HEK293 (cell line): ENCODE measurements around the gene PMAIP1.

ENCODE experiments used
- CTCF ChIA-PET: fragments of 350-600 bp; formaldehyde crosslinking; extraction: SDS; loops from one replicate; lab custom pipeline; 2021; ENCODE audit warnings: antibody characterized with exemption; lab: Yijun Ruan, JAX
- POLR2A ChIA-PET: fragments of 300-600 bp; formaldehyde crosslinking; extraction: SDS; loops from one replicate; lab custom pipeline; 2020; ENCODE audit warnings: antibody characterized with exemption, inconsistent platforms; lab: Yijun Ruan, JAX
- H3K27ac ChIP-seq: fragments of 200-500 bp; sonication (Bioruptor generic); 2 replicates; pipeline ENCODE4 v1.5.1; 2014; ENCODE audit warnings: low read depth, low read length, control low read depth, inconsistent platforms; ENCODE audit errors: extremely low read depth
- H3K36me3 ChIP-seq, 2 experiments: fragments of 200-500 bp in 1 of 2; sonication (Bioruptor generic) in 1 of 2; 1 replicate in 1 of 2; 2 replicates in 1 of 2; pipeline ENCODE4 v1.5.1; 2014 to 2017; ENCODE audit warnings: inconsistent platforms in 2 of 2, low read length in 2 of 2; ENCODE audit not compliant: control insufficient read depth in 2 of 2, insufficient read depth in 1 of 2
- H3K4me1 ChIP-seq: fragments of 200-500 bp; sonication (Bioruptor generic); 2 replicates; pipeline ENCODE4 v1.5.1; 2014; ENCODE audit warnings: mild to moderate bottlenecking, low read length, inconsistent platforms; ENCODE audit not compliant: control insufficient read depth, insufficient read depth
- H3K4me3 ChIP-seq: 2 replicates; pipeline ENCODE4 v1.5.1; 2011; ENCODE audit warnings: low read depth, mild to moderate bottlenecking, control low read depth, low read length, moderate library complexity
- H3K9me3 ChIP-seq: fragments of 200-500 bp; sonication (Bioruptor generic); 2 replicates; pipeline ENCODE4 v1.5.1; 2014; ENCODE audit warnings: low read depth, low read length, inconsistent platforms; ENCODE audit not compliant: control insufficient read depth, insufficient read depth
- FEZF1 ChIP-seq: fragments of 450-650 bp; formaldehyde crosslinking; IDR thresholded peaks from 2 replicates; pipeline ENCODE4 v1.5.1; 2016; ENCODE audit warnings: missing biosample characterization, missing genetic modification characterization
- HOXC10 ChIP-seq: sonication (generic); formaldehyde crosslinking; IDR thresholded peaks from 2 replicates; pipeline ENCODE4 v1.8.1; 2023; ENCODE audit warnings: mild to moderate bottlenecking, missing genetic modification reagents
- OVOL3 ChIP-seq: fragments of 450-650 bp; formaldehyde crosslinking; IDR thresholded peaks from 2 replicates; pipeline ENCODE4 v1.5.1; 2016; ENCODE audit warnings: missing biosample characterization, missing genetic modification characterization
- SETDB1 ChIP-seq: IDR thresholded peaks from one replicate; pipeline ENCODE4 v1.6.1; 2017; ENCODE audit warnings: mild to moderate bottlenecking, low read length, moderate library complexity, mixed read lengths; ENCODE audit not compliant: insufficient read length
- SP3 ChIP-seq: fragments of 450-650 bp; formaldehyde crosslinking; IDR thresholded peaks from 2 replicates; pipeline ENCODE4 v1.5.1; 2016; ENCODE audit warnings: missing biosample characterization, missing genetic modification characterization
- SP7 ChIP-seq: fragments of 450-650 bp; formaldehyde crosslinking; IDR thresholded peaks from 2 replicates; pipeline ENCODE4 v1.5.1; 2016; ENCODE audit warnings: missing biosample characterization, missing genetic modification characterization
- WT1 ChIP-seq: fragments of 450-650 bp; formaldehyde crosslinking; IDR thresholded peaks from 2 replicates; pipeline ENCODE4 v1.5.1; 2016; ENCODE audit warnings: missing biosample characterization, missing genetic modification characterization
- YY1 ChIP-seq: fragments of 450-650 bp; formaldehyde crosslinking; IDR thresholded peaks from 2 replicates; pipeline ENCODE4 v1.5.1; 2018; ENCODE audit warnings: missing biosample characterization, missing genetic modification characterization
- ZBTB10 ChIP-seq: fragments of 450-650 bp; formaldehyde crosslinking; IDR thresholded peaks from 2 replicates; pipeline ENCODE4 v1.5.1; 2016; ENCODE audit warnings: missing biosample characterization, missing genetic modification characterization
- ZBTB17 ChIP-seq: fragments of 450-650 bp; formaldehyde crosslinking; IDR thresholded peaks from 2 replicates; pipeline ENCODE4 v1.5.1; 2016; ENCODE audit warnings: missing biosample characterization, missing genetic modification characterization
- ZFP37 ChIP-seq: fragments of 450-650 bp; formaldehyde crosslinking; IDR thresholded peaks from 2 replicates; pipeline ENCODE4 v1.5.1; 2016; ENCODE audit warnings: missing biosample characterization, missing genetic modification characterization
- ZNF24 ChIP-seq: fragments of 450-650 bp; formaldehyde crosslinking; IDR thresholded peaks from 2 replicates; pipeline ENCODE4 v1.5.1; 2016; ENCODE audit warnings: missing biosample characterization, missing genetic modification characterization
- ZNF362 ChIP-seq: fragments of 450-650 bp; formaldehyde crosslinking; IDR thresholded peaks from 2 replicates; pipeline ENCODE4 v1.5.1; 2016; ENCODE audit warnings: missing biosample characterization, missing genetic modification characterization
- ZNF404 ChIP-seq: fragments of 450-650 bp; formaldehyde crosslinking; IDR thresholded peaks from 2 replicates; pipeline ENCODE4 v1.5.1; 2017; ENCODE audit warnings: missing biosample characterization, missing genetic modification characterization
- ZNF426 ChIP-seq: fragments of 450-650 bp; formaldehyde crosslinking; IDR thresholded peaks from 2 replicates; pipeline ENCODE4 v1.5.1; 2017; ENCODE audit warnings: missing biosample characterization, missing genetic modification characterization, mild to moderate bottlenecking, inconsistent platforms, moderate library complexity
- ZNF449 ChIP-seq: fragments of 450-650 bp; formaldehyde crosslinking; IDR thresholded peaks from 2 replicates; pipeline ENCODE4 v1.5.1; 2017; ENCODE audit warnings: missing biosample characterization, mild to moderate bottlenecking, missing genetic modification characterization, moderate library complexity
- ZNF473 ChIP-seq: fragments of 450-650 bp; formaldehyde crosslinking; IDR thresholded peaks from 2 replicates; pipeline ENCODE4 v1.5.1; 2017; ENCODE audit warnings: missing biosample characterization, missing genetic modification characterization
- ZNF548 ChIP-seq: fragments of 450-650 bp; formaldehyde crosslinking; IDR thresholded peaks from 2 replicates; pipeline ENCODE4 v1.5.1; 2016; ENCODE audit warnings: missing biosample characterization, missing genetic modification characterization
- ZNF560 ChIP-seq: fragments of 450-650 bp; formaldehyde crosslinking; IDR thresholded peaks from 2 replicates; pipeline ENCODE4 v1.5.1; 2017; ENCODE audit warnings: missing biosample characterization, missing genetic modification characterization, borderline replicate concordance
- ZNF571 ChIP-seq: fragments of 450-650 bp; formaldehyde crosslinking; IDR thresholded peaks from 2 replicates; pipeline ENCODE4 v1.5.0; 2017; ENCODE audit warnings: missing biosample characterization, missing genetic modification characterization
- ZNF580 ChIP-seq: fragments of 450-650 bp; formaldehyde crosslinking; IDR thresholded peaks from 2 replicates; pipeline ENCODE4 v1.5.1; 2016; ENCODE audit warnings: missing biosample characterization, missing genetic modification characterization
- ZNF610 ChIP-seq: fragments of 450-650 bp; formaldehyde crosslinking; IDR thresholded peaks from 2 replicates; pipeline ENCODE4 v1.5.1; 2016; ENCODE audit warnings: missing biosample characterization, missing genetic modification characterization, borderline replicate concordance
- ZNF660 ChIP-seq: fragments of 450-650 bp; IDR thresholded peaks from 2 replicates; pipeline ENCODE4 v1.5.1; 2018; ENCODE audit warnings: missing biosample characterization, mild to moderate bottlenecking, missing genetic modification characterization
- ZNF776 ChIP-seq: fragments of 450-650 bp; formaldehyde crosslinking; IDR thresholded peaks from 2 replicates; pipeline ENCODE4 v1.5.0; 2017; ENCODE audit warnings: missing biosample characterization, missing genetic modification characterization, borderline replicate concordance
- ZNF837 ChIP-seq: fragments of 450-650 bp; formaldehyde crosslinking; IDR thresholded peaks from 2 replicates; pipeline ENCODE4 v1.5.1; 2016; ENCODE audit warnings: missing biosample characterization, missing genetic modification characterization
- ZXDB ChIP-seq: fragments of 450-650 bp; formaldehyde crosslinking; IDR thresholded peaks from 2 replicates; pipeline ENCODE4 v1.5.1; 2016; ENCODE audit warnings: missing biosample characterization, missing genetic modification characterization
- TF ChIP-seq, protein P1 (sequence below): fragments of 450-650 bp; formaldehyde crosslinking; IDR thresholded peaks from 2 replicates; pipeline ENCODE4 v1.5.1; 2016; ENCODE audit warnings: missing biosample characterization, missing genetic modification characterization
- TF ChIP-seq, protein P2 (sequence below): fragments of 450-650 bp; formaldehyde crosslinking; IDR thresholded peaks from 2 replicates; pipeline ENCODE4 v1.5.1; 2017; ENCODE audit warnings: missing biosample characterization, missing genetic modification characterization

Gene PMAIP1

GRCh38 chr18:59918997-59919396, 19.2 kb downstream of the PMAIP1 start:
- CTCF ChIA-PET: interaction anchor here (0.5 to 1.8 kb wide), 7 partner anchors 8 to 83 kb away, joined by 3 to 6 read pairs (median 4); no protein-coding TSS in a partner anchor
- Histone ChIP-seq H3K36me3 (no peaks in the 10 kb centered on the region), H3K9me3 (no peaks in the 10 kb centered on the region), H3K27ac (no peak overlapping the region; the same call in 1 of the 2 replicates), H3K4me3 (no peak overlapping the region), H3K4me1 (peaks cover 11% of the 10 kb centered on the region)
- TF ChIP-seq SETDB1 (no peak), ZFP37 (tag by site-specific recombination) (no peak), ZNF24 (no peak), ZNF571 (tag by site-specific recombination) (no peak), FEZF1 (tag by site-specific recombination) (no peak), SP3 (tag by site-specific recombination) (no peak), ZBTB17 (tag by site-specific recombination) (no peak), ZNF426 (tag by site-specific recombination) (no peak), ZNF404 (no peak), SP7 (tag by site-specific recombination) (no peak), ZNF473 (tag by site-specific recombination) (no peak)
- TF ChIP-seq, protein P1, sequence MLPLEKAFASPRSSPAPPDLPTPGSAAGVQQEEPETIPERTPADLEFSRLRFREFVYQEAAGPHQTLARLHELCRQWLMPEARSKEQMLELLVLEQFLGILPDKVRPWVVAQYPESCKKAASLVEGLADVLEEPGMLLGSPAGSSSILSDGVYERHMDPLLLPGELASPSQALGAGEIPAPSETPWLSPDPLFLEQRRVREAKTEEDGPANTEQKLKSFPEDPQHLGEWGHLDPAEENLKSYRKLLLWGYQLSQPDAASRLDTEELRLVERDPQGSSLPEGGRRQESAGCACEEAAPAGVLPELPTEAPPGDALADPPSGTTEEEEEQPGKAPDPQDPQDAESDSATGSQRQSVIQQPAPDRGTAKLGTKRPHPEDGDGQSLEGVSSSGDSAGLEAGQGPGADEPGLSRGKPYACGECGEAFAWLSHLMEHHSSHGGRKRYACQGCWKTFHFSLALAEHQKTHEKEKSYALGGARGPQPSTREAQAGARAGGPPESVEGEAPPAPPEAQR (tag by site-specific recombination): no peak
- TF ChIP-seq, protein P2, sequence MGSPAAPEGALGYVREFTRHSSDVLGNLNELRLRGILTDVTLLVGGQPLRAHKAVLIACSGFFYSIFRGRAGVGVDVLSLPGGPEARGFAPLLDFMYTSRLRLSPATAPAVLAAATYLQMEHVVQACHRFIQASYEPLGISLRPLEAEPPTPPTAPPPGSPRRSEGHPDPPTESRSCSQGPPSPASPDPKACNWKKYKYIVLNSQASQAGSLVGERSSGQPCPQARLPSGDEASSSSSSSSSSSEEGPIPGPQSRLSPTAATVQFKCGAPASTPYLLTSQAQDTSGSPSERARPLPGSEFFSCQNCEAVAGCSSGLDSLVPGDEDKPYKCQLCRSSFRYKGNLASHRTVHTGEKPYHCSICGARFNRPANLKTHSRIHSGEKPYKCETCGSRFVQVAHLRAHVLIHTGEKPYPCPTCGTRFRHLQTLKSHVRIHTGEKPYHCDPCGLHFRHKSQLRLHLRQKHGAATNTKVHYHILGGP (tag by site-specific recombination): no peak
- POLR2A ChIA-PET: interaction anchor here (0.9 to 2.8 kb wide), 6 partner anchors 10 to 39 kb away, joined by 3 to 34 read pairs (median 4); partner anchors contain the start of gene PMAIP1

GRCh38 chr18:59921384-59921891, 21.6 kb downstream of the PMAIP1 start:
- H3K4me3 ChIP-seq: no peak overlapping the region
- no peaks in the 10 kb centered on the region for H3K9me3 ChIP-seq
- CTCF ChIA-PET: interaction anchor here (0.6 kb wide), 2 partner anchors 8 to 37 kb away, joined by 3 read pairs; no protein-coding TSS in a partner anchor
- H3K4me1 ChIP-seq: peaks cover 11% of the 10 kb centered on the region
- H3K36me3 ChIP-seq: no peaks in the 10 kb centered on the region
- H3K27ac ChIP-seq: no peak overlapping the region
- POLR2A ChIA-PET: interaction anchor here (0.5 to 1.4 kb wide), 2 partner anchors 17 to 21 kb away, joined by 3 to 4 read pairs; no protein-coding TSS in a partner anchor
- TF ChIP-seq ZNF560 (tag by site-specific recombination) (no peak), ZBTB10 (tag by site-specific recombination) (no peak), ZNF449 (tag by site-specific recombination) (no peak), OVOL3 (no peak), ZNF660 (no peak), ZNF610 (no peak), ZNF580 (tag by site-specific recombination) (no peak), ZNF776 (tag by site-specific recombination) (no peak), HOXC10 (no peak), ZXDB (tag by site-specific recombination) (no peak), ZNF548 (tag by site-specific recombination) (no peak), WT1 (tag by site-specific recombination) (no peak), ZNF362 (tag by site-specific recombination) (no peak), YY1 (tag by site-specific recombination) (no peak), ZNF837 (no peak)
